Liver (tissue), 9 donors: ENCODE data around the gene COG2. TPM values are rescaled to one million over a fixed set of nuclear protein-coding genes. Genes with fewer than 3 reads are reported as not detected.

Experiments used
- DNase-seq: peaks from one replicate; pipeline ENCODE4 v3.0.0-alpha.2; 2017; ENCODE audit warnings: low spot score
- H3K27ac ChIP-seq, 2 donors: one replicate each; pipeline ENCODE4 v1.7.0; 2013; ENCODE audit warnings: inconsistent platforms in 2 of 2, low read length in 2 of 2, control low read depth in 1 of 2, low read depth in 1 of 2, mild to moderate bottlenecking in 1 of 2
- H3K27me3 ChIP-seq, 4 donors: one replicate each; pipeline versions ENCODE4 v1.6.1 to v1.7.0; 2013; ENCODE audit warnings: low read length in 3 of 4, inconsistent platforms in 1 of 4, mild to moderate bottlenecking in 1 of 4, moderate library complexity in 1 of 4; ENCODE audit not compliant: control insufficient read depth in 4 of 4, insufficient read depth in 4 of 4
- H3K36me3 ChIP-seq, 4 donors: one replicate each; pipeline versions ENCODE4 v1.6.1 to v1.7.0; 2013; ENCODE audit warnings: low read length in 3 of 4, mild to moderate bottlenecking in 3 of 4, low read depth in 1 of 4, moderate library complexity in 1 of 4; ENCODE audit not compliant: control insufficient read depth in 4 of 4, insufficient read depth in 3 of 4
- H3K4me1 ChIP-seq, 4 donors: one replicate each; pipeline versions ENCODE4 v1.6.1 to v1.7.0; 2013; ENCODE audit warnings: low read length in 3 of 4, mild to moderate bottlenecking in 3 of 4, moderate library complexity in 1 of 4; ENCODE audit not compliant: control insufficient read depth in 4 of 4, insufficient read depth in 4 of 4
- H3K4me3 ChIP-seq, 3 donors: one replicate each; pipeline versions ENCODE4 v1.6.1 to v1.7.0; 2013; ENCODE audit warnings: low read length in 3 of 3, control low read depth in 1 of 3, low read depth in 1 of 3, mild to moderate bottlenecking in 1 of 3
- H3K9ac ChIP-seq, 2 donors: one replicate each; pipeline ENCODE4 v1.7.0; 2013; ENCODE audit warnings: low read length in 2 of 2, mild to moderate bottlenecking in 2 of 2, moderate library complexity in 2 of 2, control low read depth in 1 of 2, low read depth in 1 of 2
- H3K9me3 ChIP-seq, 4 donors: one replicate each; pipeline versions ENCODE4 v1.6.1 to v1.7.0; 2013; ENCODE audit warnings: low read length in 3 of 4; ENCODE audit not compliant: control insufficient read depth in 4 of 4
- ATF3 ChIP-seq: IDR thresholded peaks from 2 replicates; pipeline ENCODE4 v1.6.1; 2016; ENCODE audit warnings: antibody characterized with exemption
- EGR1 ChIP-seq, 2 donors: IDR thresholded peaks; 2 replicates each; pipeline ENCODE4 v1.6.1; 2016 to 2018; ENCODE audit warnings: antibody characterized with exemption in 2 of 2, low read depth in 2 of 2
- FOXA1 ChIP-seq: IDR thresholded peaks from 2 replicates; pipeline ENCODE4 v1.6.1; 2016; ENCODE audit warnings: antibody characterized with exemption
- FOXA2 ChIP-seq: IDR thresholded peaks from 2 replicates; pipeline ENCODE4 v1.6.1; 2016; ENCODE audit warnings: antibody characterized with exemption
- GABPA ChIP-seq, 2 donors: IDR thresholded peaks in 1 of 2; conservative IDR thresholded peaks in 1 of 2; 2 replicates each; pipeline ENCODE4 v1.6.1; 2016; ENCODE audit warnings: antibody characterized with exemption in 2 of 2, mild to moderate bottlenecking in 1 of 2, moderate library complexity in 1 of 2
- HNF4A ChIP-seq, 2 donors: conservative IDR thresholded peaks; 2 replicates each; pipeline ENCODE4 v1.6.1; 2016; ENCODE audit warnings: antibody characterized with exemption in 2 of 2, mild to moderate bottlenecking in 2 of 2
- HNF4G ChIP-seq: IDR thresholded peaks from 2 replicates; pipeline ENCODE4 v1.6.1; 2016; ENCODE audit warnings: antibody characterized with exemption
- JUND ChIP-seq, 2 donors: IDR thresholded peaks; 2 replicates each; pipeline ENCODE4 v1.6.1; 2016; ENCODE audit warnings: antibody characterized with exemption in 2 of 2
- NR2F2 ChIP-seq: IDR thresholded peaks from 2 replicates; pipeline ENCODE4 v1.6.1; 2016; ENCODE audit warnings: antibody characterized with exemption
- RAD21 ChIP-seq, 2 donors: IDR thresholded peaks; 2 replicates each; pipeline ENCODE4 v1.6.1; 2016; ENCODE audit warnings: antibody characterized with exemption in 2 of 2, mild to moderate bottlenecking in 2 of 2
- REST ChIP-seq: IDR thresholded peaks from 2 replicates; pipeline ENCODE4 v1.6.1; 2016; ENCODE audit warnings: antibody characterized with exemption, mild to moderate bottlenecking
- RXRA ChIP-seq, 2 donors: IDR thresholded peaks; 2 replicates each; pipeline ENCODE4 v1.6.1; 2017 to 2018; ENCODE audit warnings: antibody characterized with exemption in 2 of 2, mild to moderate bottlenecking in 1 of 2
- TAF1 ChIP-seq: conservative IDR thresholded peaks from 2 replicates; pipeline ENCODE4 v1.6.1; 2016; ENCODE audit warnings: antibody characterized with exemption, mild to moderate bottlenecking
- YY1 ChIP-seq: IDR thresholded peaks from 2 replicates; pipeline ENCODE4 v1.6.1; 2016; ENCODE audit warnings: antibody characterized with exemption, mild to moderate bottlenecking
- WGBS: extraction: QIAGEN DNeasy Blood & Tissue Kit; methylation state at CpG from one replicate; pipeline ENCODE4 v1.1.7; 2013; 5-methylcytosine and 5-hydroxymethylcytosine counted together
- polyA plus RNA-seq, 2 donors: library from polyadenylated mRNA; stranded (reverse) in 1 of 2; unstranded in 1 of 2; fragments of 200-250 nt in 1 of 2; fragments of >200 nt in 1 of 2; fragmentation: Nextera tagmentation in 1 of 2; extraction: Ambion mirVana in 1 of 2; gene quantifications; one replicate each; pipeline versions ENCODE4 v1.2.1 to v1.2.3, GENCODE V29; 2013 to 2015
- total RNA-seq, 2 donors: library from RNA; depleted of rRNA; stranded (reverse); fragments of >200 nt; gene quantifications; one replicate each; pipeline ENCODE4 v1.2.3, GENCODE V29; 2014
- TF ChIP-seq, protein P1 (sequence below): fragments of 150-350 bp; IDR thresholded peaks from 2 replicates; pipeline ENCODE4 v1.5.1; 2017; ENCODE audit warnings: improper control_type of control experiment, low read depth, low read length; ENCODE audit not compliant: missing input control
- TF ChIP-seq, protein P2 (sequence below): IDR thresholded peaks from 2 replicates; pipeline ENCODE4 v1.6.1; 2016; ENCODE audit warnings: antibody characterized with exemption
- donor health status: healthy.
- donor health status: healthy.
- donor health status: healthy.
- donor health status: healthy.
- donor health status: healthy.

COG2 gene
- total and polyA plus RNA-seq, 4 donors = 6.4 to 16.1 (median 14.3) TPM

DNA sequence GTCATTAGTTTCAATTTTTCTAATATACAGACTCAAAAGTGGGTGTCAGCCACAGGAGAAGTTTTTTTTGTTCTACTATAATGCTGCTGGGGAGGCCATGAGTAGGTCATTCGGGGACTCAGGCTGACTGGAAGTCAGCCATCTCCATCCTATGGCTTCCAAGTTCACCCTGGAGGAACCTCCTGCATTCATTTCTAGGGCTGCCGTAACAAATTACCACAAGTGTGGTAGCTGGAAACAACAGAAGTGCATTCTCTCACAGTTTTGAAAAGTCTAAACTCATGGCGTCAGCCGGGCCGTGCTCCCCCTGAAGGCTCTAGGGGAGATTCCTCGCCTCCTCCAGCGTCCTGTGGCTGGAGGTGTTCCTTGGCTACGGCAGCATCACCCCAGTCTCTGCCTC lies 53.9 kb downstream of the COG2 start:
- Histone ChIP-seq H3K4me3 (no peak overlapping the region), H3K9me3 (no peaks in the 10 kb centered on the region), H3K27ac (no peak overlapping the region), H3K27me3 (no peaks in the 10 kb centered on the region), H3K36me3 (peaks cover 6 to 30% (median 21%) of the 10 kb centered on the region in 4 donors), H3K9ac (no peak overlapping the region), H3K4me1 (peaks cover 0 to 5% (median 3%) of the 10 kb centered on the region in 4 donors)
- DNase-seq = no peak
- TF ChIP-seq FOXA2 = no peak
- TF ChIP-seq EGR1 (IDR thresholded peaks at IDR 0.05; ENCODE audit: low read depth in 2 of 2) = no peak
- TF ChIP-seq, protein P1, sequence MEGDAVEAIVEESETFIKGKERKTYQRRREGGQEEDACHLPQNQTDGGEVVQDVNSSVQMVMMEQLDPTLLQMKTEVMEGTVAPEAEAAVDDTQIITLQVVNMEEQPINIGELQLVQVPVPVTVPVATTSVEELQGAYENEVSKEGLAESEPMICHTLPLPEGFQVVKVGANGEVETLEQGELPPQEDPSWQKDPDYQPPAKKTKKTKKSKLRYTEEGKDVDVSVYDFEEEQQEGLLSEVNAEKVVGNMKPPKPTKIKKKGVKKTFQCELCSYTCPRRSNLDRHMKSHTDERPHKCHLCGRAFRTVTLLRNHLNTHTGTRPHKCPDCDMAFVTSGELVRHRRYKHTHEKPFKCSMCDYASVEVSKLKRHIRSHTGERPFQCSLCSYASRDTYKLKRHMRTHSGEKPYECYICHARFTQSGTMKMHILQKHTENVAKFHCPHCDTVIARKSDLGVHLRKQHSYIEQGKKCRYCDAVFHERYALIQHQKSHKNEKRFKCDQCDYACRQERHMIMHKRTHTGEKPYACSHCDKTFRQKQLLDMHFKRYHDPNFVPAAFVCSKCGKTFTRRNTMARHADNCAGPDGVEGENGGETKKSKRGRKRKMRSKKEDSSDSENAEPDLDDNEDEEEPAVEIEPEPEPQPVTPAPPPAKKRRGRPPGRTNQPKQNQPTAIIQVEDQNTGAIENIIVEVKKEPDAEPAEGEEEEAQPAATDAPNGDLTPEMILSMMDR = no peak
- TF ChIP-seq RXRA (IDR thresholded peaks at IDR 0.05) = no peak
- no peak for TF ChIP-seq GABPA (IDR thresholded peaks at IDR 0.05 in 1 of 2, conservative IDR thresholded peaks at IDR 0.05 in 1 of 2)
- TF ChIP-seq YY1 = no peak
- no peak for TF ChIP-seq FOXA1
- TF ChIP-seq, protein P2, sequence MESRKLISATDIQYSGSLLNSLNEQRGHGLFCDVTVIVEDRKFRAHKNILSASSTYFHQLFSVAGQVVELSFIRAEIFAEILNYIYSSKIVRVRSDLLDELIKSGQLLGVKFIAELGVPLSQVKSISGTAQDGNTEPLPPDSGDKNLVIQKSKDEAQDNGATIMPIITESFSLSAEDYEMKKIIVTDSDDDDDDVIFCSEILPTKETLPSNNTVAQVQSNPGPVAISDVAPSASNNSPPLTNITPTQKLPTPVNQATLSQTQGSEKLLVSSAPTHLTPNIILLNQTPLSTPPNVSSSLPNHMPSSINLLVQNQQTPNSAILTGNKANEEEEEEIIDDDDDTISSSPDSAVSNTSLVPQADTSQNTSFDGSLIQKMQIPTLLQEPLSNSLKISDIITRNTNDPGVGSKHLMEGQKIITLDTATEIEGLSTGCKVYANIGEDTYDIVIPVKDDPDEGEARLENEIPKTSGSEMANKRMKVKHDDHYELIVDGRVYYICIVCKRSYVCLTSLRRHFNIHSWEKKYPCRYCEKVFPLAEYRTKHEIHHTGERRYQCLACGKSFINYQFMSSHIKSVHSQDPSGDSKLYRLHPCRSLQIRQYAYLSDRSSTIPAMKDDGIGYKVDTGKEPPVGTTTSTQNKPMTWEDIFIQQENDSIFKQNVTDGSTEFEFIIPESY = no peak
- TF ChIP-seq RAD21 (IDR thresholded peaks at IDR 0.05) = no peak
- TF ChIP-seq ATF3 = no peak
- TF ChIP-seq REST = no peak
- no peak for TF ChIP-seq TAF1
- TF ChIP-seq HNF4G = no peak
- no peak for TF ChIP-seq NR2F2
- TF ChIP-seq JUND (IDR thresholded peaks at IDR 0.05) = no peak
- TF ChIP-seq HNF4A (conservative IDR thresholded peaks at IDR 0.05) = no peak
- 94% methylated on average over 8 of the region's 8 CpGs for WGBS
